Neural progenitor cell (in vitro differentiated cells): ENCODE measurements around the gene BUD23.

ENCODE experiments used
- EZH2 ChIP-seq: fragments of 200-600 bp; sonication (generic); IDR thresholded peaks from 2 replicates; pipeline ENCODE4 v1.6.1; 2017; ENCODE audit warnings: antibody characterized with exemption, mild to moderate bottlenecking, moderate library complexity
- EZH2phosphoT487 ChIP-seq: fragments of 200-600 bp; sonication (generic); IDR thresholded peaks from 2 replicates; pipeline ENCODE4 v1.6.1; 2017; ENCODE audit warnings: antibody characterized with exemption
- TF ChIP-seq, protein P1 (sequence below): fragments of 200-600 bp; sonication (generic); IDR thresholded peaks from 2 replicates; pipeline ENCODE4 v1.5.1; 2017; ENCODE audit warnings: antibody characterized with exemption, mild to moderate bottlenecking

DNA sequence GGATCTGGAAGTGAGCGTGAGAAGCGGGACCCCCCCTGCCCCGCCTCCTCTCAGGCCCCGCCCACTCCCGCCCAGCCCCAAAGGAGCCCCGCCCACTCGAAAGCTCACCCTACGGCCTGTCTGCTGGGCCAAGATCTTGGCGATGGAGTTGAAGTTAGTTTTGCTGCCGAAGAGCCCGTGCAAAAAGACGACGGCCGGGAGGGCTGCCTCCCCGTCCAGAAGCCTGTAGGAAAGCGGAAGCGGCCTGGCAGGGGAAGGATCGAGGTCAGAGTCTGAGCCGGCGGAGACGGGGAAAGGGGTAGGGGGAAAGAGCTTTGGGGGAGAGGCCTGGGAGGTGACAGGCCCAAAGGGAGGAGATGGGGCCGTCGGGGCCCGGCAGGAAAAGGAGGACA is 54.8 kb downstream of the BUD23 start:
- TF ChIP-seq, protein P1, sequence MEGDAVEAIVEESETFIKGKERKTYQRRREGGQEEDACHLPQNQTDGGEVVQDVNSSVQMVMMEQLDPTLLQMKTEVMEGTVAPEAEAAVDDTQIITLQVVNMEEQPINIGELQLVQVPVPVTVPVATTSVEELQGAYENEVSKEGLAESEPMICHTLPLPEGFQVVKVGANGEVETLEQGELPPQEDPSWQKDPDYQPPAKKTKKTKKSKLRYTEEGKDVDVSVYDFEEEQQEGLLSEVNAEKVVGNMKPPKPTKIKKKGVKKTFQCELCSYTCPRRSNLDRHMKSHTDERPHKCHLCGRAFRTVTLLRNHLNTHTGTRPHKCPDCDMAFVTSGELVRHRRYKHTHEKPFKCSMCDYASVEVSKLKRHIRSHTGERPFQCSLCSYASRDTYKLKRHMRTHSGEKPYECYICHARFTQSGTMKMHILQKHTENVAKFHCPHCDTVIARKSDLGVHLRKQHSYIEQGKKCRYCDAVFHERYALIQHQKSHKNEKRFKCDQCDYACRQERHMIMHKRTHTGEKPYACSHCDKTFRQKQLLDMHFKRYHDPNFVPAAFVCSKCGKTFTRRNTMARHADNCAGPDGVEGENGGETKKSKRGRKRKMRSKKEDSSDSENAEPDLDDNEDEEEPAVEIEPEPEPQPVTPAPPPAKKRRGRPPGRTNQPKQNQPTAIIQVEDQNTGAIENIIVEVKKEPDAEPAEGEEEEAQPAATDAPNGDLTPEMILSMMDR = no peak
- TF ChIP-seq EZH2 (no peak), EZH2phosphoT487 (no peak)
